HL-60 (cell line): Measurements from ENCODE around the gene CEP72.

Experiments used
- DNase-seq, 2 experiments: peaks; one replicate each; pipeline ENCODE4 v3.0.0-alpha.2; 2010 to 2020; ENCODE audit warnings: low read depth in 1 of 2, low spot score in 1 of 2
- H3K27ac ChIP-seq: fragments of 250-450 bp; sonication (Bioruptor Pico); replicated peaks from 2 replicates; pipeline ENCODE4 v1.5.1; 2020; ENCODE audit warnings: mild to moderate bottlenecking, moderate library complexity
- H3K27me3 ChIP-seq: fragments of 250-450 bp; sonication (Bioruptor Pico); 2 replicates; pipeline ENCODE4 v1.5.1; 2021; ENCODE audit warnings: mild to moderate bottlenecking, moderate library complexity; ENCODE audit not compliant: insufficient read depth, poor library complexity, severe bottlenecking
- H3K4me3 ChIP-seq: replicated peaks from 2 replicates; pipeline ENCODE4 v1.5.1; 2011; ENCODE audit warnings: mild to moderate bottlenecking, control low read depth, low read length; ENCODE audit not compliant: insufficient read depth
- GABPA ChIP-seq: IDR thresholded peaks from 2 replicates; pipeline ENCODE4 v1.6.1; 2012; ENCODE audit warnings: low read depth
- POLR2AphosphoS5 ChIP-seq: IDR thresholded peaks from 2 replicates; pipeline ENCODE4 v1.6.1; 2012; ENCODE audit warnings: low read depth
- SPI1 ChIP-seq: IDR thresholded peaks from 2 replicates; pipeline ENCODE4 v1.6.1; 2012; ENCODE audit warnings: low read depth, mild to moderate bottlenecking, borderline replicate concordance
- TF ChIP-seq, protein P1 (sequence below): IDR thresholded peaks from one replicate; pipeline ENCODE4 v1.5.1; 2011; ENCODE audit warnings: low read length, control low read depth, inconsistent platforms; ENCODE audit not compliant: insufficient read depth
- TF ChIP-seq, protein P2 (sequence below): IDR thresholded peaks from 2 replicates; pipeline ENCODE4 v1.6.1; 2012; ENCODE audit warnings: low read depth; ENCODE audit not compliant: insufficient replicate concordance

CEP72 gene

DNA sequence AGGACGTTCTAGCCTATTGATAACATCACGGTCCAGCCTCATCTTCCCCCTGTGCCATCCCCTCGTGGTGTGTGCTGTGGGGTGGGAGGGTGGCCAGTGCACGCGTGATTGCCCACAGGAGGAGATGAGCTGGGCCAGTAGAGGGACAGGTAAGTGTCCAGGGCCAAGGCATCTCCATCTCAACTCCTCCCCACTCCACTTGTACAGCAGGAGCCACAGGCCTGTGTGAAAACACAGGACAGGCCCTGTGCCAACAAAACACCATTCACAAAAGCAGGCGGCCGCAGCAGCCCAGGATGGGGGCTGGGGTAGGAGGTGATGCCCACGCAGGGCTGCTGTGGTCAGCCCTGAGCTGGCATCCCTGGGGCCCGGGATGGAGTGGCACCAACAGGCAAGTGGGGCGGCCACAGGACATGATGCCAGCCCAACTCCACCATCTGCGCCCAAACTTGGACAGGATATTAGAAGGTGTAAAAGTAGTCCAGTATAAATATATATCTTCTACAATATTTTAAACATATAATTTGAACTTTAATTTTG lies 48.4 kb downstream of the CEP72 start:
- TF ChIP-seq, protein P1, sequence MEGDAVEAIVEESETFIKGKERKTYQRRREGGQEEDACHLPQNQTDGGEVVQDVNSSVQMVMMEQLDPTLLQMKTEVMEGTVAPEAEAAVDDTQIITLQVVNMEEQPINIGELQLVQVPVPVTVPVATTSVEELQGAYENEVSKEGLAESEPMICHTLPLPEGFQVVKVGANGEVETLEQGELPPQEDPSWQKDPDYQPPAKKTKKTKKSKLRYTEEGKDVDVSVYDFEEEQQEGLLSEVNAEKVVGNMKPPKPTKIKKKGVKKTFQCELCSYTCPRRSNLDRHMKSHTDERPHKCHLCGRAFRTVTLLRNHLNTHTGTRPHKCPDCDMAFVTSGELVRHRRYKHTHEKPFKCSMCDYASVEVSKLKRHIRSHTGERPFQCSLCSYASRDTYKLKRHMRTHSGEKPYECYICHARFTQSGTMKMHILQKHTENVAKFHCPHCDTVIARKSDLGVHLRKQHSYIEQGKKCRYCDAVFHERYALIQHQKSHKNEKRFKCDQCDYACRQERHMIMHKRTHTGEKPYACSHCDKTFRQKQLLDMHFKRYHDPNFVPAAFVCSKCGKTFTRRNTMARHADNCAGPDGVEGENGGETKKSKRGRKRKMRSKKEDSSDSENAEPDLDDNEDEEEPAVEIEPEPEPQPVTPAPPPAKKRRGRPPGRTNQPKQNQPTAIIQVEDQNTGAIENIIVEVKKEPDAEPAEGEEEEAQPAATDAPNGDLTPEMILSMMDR: no peak
- TF ChIP-seq GABPA (no peak), SPI1 (no peak), POLR2AphosphoS5 (no peak)
- TF ChIP-seq, protein P2, sequence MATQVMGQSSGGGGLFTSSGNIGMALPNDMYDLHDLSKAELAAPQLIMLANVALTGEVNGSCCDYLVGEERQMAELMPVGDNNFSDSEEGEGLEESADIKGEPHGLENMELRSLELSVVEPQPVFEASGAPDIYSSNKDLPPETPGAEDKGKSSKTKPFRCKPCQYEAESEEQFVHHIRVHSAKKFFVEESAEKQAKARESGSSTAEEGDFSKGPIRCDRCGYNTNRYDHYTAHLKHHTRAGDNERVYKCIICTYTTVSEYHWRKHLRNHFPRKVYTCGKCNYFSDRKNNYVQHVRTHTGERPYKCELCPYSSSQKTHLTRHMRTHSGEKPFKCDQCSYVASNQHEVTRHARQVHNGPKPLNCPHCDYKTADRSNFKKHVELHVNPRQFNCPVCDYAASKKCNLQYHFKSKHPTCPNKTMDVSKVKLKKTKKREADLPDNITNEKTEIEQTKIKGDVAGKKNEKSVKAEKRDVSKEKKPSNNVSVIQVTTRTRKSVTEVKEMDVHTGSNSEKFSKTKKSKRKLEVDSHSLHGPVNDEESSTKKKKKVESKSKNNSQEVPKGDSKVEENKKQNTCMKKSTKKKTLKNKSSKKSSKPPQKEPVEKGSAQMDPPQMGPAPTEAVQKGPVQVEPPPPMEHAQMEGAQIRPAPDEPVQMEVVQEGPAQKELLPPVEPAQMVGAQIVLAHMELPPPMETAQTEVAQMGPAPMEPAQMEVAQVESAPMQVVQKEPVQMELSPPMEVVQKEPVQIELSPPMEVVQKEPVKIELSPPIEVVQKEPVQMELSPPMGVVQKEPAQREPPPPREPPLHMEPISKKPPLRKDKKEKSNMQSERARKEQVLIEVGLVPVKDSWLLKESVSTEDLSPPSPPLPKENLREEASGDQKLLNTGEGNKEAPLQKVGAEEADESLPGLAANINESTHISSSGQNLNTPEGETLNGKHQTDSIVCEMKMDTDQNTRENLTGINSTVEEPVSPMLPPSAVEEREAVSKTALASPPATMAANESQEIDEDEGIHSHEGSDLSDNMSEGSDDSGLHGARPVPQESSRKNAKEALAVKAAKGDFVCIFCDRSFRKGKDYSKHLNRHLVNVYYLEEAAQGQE: no peak
- Histone ChIP-seq H3K27ac (no peak overlapping the region), H3K27me3 (no peaks in the 10 kb centered on the region), H3K4me3 (no peak overlapping the region)
- DNase-seq: no peak

DNA sequence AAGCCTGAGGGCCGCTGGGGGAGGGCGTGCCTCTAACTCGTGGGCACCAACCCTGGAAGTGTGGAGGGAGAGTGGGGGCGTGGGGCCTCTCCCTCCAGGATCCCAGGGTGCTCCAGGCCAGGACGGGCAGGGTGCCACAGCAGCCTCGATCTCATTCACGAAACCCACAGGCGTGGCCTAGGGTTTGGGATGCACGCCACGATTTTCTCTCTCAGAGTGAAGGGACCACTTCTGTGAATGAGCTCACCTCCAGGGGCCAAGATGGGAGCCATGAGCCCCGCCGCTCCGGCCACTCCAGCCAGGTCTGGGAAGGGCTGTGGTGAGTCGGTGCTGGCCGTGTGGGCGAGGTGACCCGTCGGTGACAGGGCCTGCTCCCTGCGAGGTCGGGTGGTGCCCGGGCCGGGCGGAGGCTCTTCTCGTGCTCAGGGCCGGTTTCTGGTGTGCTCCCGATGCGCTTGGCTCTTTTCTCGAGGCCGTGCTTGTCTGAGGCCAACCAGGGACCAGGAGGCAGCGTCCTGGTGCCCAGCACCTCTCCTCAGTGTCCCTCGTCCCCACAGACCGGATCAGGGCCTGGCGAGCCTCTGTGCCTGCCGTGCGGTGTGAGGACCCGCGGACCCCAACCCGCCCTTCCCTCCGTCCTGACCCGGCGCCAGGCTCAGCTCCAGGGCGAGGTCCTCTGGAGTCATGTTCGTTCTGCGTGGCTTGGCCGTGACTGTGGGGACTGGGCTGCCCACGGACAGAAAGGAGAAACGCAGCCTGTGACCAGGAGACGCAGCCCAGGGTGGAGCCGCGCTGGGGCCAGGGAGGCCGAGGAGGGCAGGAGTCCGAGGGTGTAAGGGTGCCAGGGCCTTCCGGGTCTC lies 50.0 kb downstream of the CEP72 start:
- TF ChIP-seq GABPA: no peak
- no peak for TF ChIP-seq SPI1
- no peak for TF ChIP-seq POLR2AphosphoS5
- TF ChIP-seq, protein P1: no peak
- TF ChIP-seq, protein P2: no peak
- DNase-seq: no peak
- Histone ChIP-seq H3K27me3 (no peaks in the 10 kb centered on the region), H3K27ac (no peak overlapping the region), H3K4me3 (no peak overlapping the region)

DNA sequence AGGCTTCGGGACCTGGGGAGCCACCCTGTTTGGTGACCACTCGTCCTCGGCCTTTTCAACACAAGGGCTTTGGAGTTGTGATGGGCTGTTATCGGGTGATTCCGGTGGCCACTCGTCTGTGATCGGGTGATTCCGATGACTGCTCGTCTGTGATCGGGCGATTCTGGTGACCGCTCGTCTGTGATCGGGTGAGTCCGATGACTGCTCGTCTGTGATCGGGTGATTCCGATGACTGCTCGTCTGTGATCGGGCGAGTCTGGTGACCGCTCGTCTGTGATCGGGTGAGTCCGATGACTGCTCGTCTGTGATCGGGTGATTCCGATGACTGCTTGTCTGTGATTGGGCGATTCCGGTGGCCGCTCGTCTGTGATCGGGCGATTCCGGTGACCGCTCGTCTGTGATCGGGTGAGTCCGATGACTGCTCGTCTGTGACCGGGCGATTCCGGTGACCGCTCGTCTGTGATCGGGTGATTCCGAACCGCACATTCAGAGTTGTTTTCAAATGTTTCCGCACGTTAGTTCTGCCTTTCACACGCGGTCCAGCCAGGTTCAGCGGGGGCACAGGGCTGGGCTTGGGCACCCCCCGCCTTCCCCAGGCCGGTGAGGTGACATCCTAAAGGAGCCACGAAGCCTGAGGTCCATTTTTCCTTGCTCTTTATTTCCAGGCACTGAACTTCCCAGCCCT lies 50.8 kb downstream of the CEP72 start:
- no peak for TF ChIP-seq GABPA
- TF ChIP-seq POLR2AphosphoS5: no peak
- TF ChIP-seq SPI1: no peak
- TF ChIP-seq, protein P2: no peak
- TF ChIP-seq, protein P1: no peak
- Histone ChIP-seq H3K27ac (no peak overlapping the region), H3K4me3 (no peak overlapping the region), H3K27me3 (no peaks in the 10 kb centered on the region)
- no peak for DNase-seq
